Nephron (organoid): Measurements from ENCODE around the gene MUC20.
"Not testable (repeated sequence)": the region's sequence is repeated elsewhere in the genome, so short reads cannot be mapped to it uniquely, and the experiment has no call there.

ENCODE experiments used
- H3K27ac Mint-ChIP-seq, 3 experiments: 2 replicates each; pipeline ENCODE4 v1.8.0; 2020; ENCODE audit warnings: mixed read lengths in 3 of 3, mild to moderate bottlenecking in 2 of 3, moderate library complexity in 1 of 3
- H3K27me3 Mint-ChIP-seq: 2 replicates; pipeline ENCODE4 v1.8.0; 2021; ENCODE audit warnings: low read depth, mild to moderate bottlenecking, moderate library complexity, mixed read lengths
- H3K36me3 Mint-ChIP-seq: 2 replicates; pipeline ENCODE4 v1.8.0; 2020; ENCODE audit warnings: low read depth, mixed read lengths
- H3K4me1 Mint-ChIP-seq: 2 replicates; pipeline ENCODE4 v1.8.0; 2020; ENCODE audit warnings: mixed read lengths
- H3K4me3 Mint-ChIP-seq, 3 experiments: 2 replicates each; pipeline ENCODE4 v1.8.0; 2020; ENCODE audit warnings: mild to moderate bottlenecking in 3 of 3, mixed read lengths in 3 of 3, moderate library complexity in 2 of 3
- H3K9me3 Mint-ChIP-seq: 2 replicates; pipeline ENCODE4 v1.8.0; 2020; ENCODE audit warnings: mixed read lengths
- CTCF ChIP-seq, 3 experiments: fragments of 200-600 bp; sonication (generic); IDR thresholded peaks; one replicate each; pipeline ENCODE4 v1.5.0; 2021; ENCODE audit warnings: antibody characterized with exemption in 3 of 3; ENCODE audit not compliant: unreplicated experiment in 3 of 3

The MUC20 gene

GRCh38 chr3:195746751-195747150 is 26.0 kb downstream of the MUC20 start:
- Mint-ChIP-seq H3K4me3 (no peak overlapping the region), H3K36me3 (no peaks in the 10 kb centered on the region), H3K27me3 (peaks cover 32% of the 10 kb centered on the region), H3K27ac (no peak overlapping the region), H3K9me3 (no peaks in the 10 kb centered on the region), H3K4me1 (no peaks in the 10 kb centered on the region)
- TF ChIP-seq CTCF (IDR thresholded peaks at IDR 0.05; ENCODE audit: unreplicated experiment in 3 of 3), result no peak

GRCh38 chr3:195748661-195749060 is 27.9 kb downstream of the MUC20 start:
- Mint-ChIP-seq H3K4me3 (no peak overlapping the region), H3K27ac (no peak overlapping the region), H3K27me3 (peaks cover 32% of the 10 kb centered on the region), H3K36me3 (no peaks in the 10 kb centered on the region), H3K4me1 (no peaks in the 10 kb centered on the region), H3K9me3 (no peaks in the 10 kb centered on the region)
- TF ChIP-seq CTCF (IDR thresholded peaks at IDR 0.05; ENCODE audit: unreplicated experiment in 3 of 3), result no peak

- not testable (repeated sequence) for H3K9me3 Mint-ChIP-seq
These were observed 28.3 kb downstream of the MUC20 start for GRCh38 chr3:195749101-195749500.

GRCh38 chr3:195750797-195751520 is 30.2 kb downstream of the MUC20 start:
- Mint-ChIP-seq H3K27ac (no peak overlapping the region), H3K4me3 (no peak overlapping the region)

More at GRCh38 chr3:195749101-195749500, 28.3 kb downstream of the MUC20 start:
- H3K27ac Mint-ChIP-seq, H3K4me3 Mint-ChIP-seq, H3K36me3 Mint-ChIP-seq, H3K4me1 Mint-ChIP-seq: not testable (repeated sequence)
- peaks cover 32% of the 10 kb centered on the region for H3K27me3 Mint-ChIP-seq

GRCh38 chr3:195751560-195751959 is 30.8 kb downstream of the MUC20 start:
- no peak for TF ChIP-seq CTCF (IDR thresholded peaks at IDR 0.05; ENCODE audit: unreplicated experiment in 3 of 3)
- peaks cover 10% of the 10 kb centered on the region for H3K4me1 Mint-ChIP-seq
- H3K36me3 Mint-ChIP-seq, result no peaks in the 10 kb centered on the region
- H3K4me3 Mint-ChIP-seq, result no peak overlapping the region
- H3K27me3 Mint-ChIP-seq, result peaks cover 21% of the 10 kb centered on the region
- H3K9me3 Mint-ChIP-seq, result no peaks in the 10 kb centered on the region
- H3K27ac Mint-ChIP-seq, result no peak overlapping the region

More at GRCh38 chr3:195750797-195751520, 30.2 kb downstream of the MUC20 start:
- Mint-ChIP-seq H3K4me1 (peaks cover 9% of the 10 kb centered on the region), H3K36me3 (no peaks in the 10 kb centered on the region), H3K9me3 (no peaks in the 10 kb centered on the region), H3K27me3 (peaks cover 24% of the 10 kb centered on the region)
- TF ChIP-seq CTCF (IDR thresholded peaks at IDR 0.05; ENCODE audit: unreplicated experiment in 3 of 3), result no peak

- no peak overlapping the region for H3K4me3 Mint-ChIP-seq
- peaks cover 10% of the 10 kb centered on the region for H3K4me1 Mint-ChIP-seq
- H3K9me3 Mint-ChIP-seq, result no peaks in the 10 kb centered on the region
- H3K27ac Mint-ChIP-seq, result no peak overlapping the region
- no peak for TF ChIP-seq CTCF (IDR thresholded peaks at IDR 0.05; ENCODE audit: unreplicated experiment in 3 of 3)
- peaks cover 18% of the 10 kb centered on the region for H3K27me3 Mint-ChIP-seq
- no peaks in the 10 kb centered on the region for H3K36me3 Mint-ChIP-seq
These were observed 31.3 kb downstream of the MUC20 start for GRCh38 chr3:195752066-195752465.
